GM21423 (cell line): ENCODE measurements around the gene FARP1.
A peak's percentile ranks its signal among the peaks of the same experiment; 100 is the strongest.

Source experiments
- ATAC-seq: cut with Tn5 transposase; IDR thresholded peaks from one replicate; pipeline ENCODE4 v1.9.1; 2021; ENCODE audit warnings: mild to moderate bottlenecking, moderate library complexity; ENCODE audit not compliant: unreplicated experiment

Gene FARP1

DNA sequence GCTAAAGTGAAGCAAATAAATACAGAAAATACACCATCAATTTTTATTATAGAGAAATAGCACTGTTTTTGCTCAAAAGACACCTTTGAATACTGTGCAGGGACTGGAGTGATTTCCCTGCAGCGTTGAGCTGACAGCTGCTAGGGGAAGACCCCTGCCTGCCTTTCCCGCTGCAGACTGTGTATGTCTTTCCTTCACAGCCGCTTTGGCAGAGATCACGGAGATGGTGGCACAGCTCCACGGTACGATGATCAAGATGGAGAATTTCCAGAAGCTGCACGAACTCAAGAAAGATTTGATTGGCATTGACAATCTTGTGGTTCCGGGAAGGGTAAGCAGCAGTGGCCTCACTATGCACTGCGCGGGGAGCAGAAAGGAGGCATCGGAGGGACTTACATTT is 292.5 kb downstream of the FARP1 start:
- no peak for ATAC-seq

- ATAC-seq, result no peak
These were observed 293.5 kb downstream of the FARP1 start for GRCh38 chr13:98436233-98436910.

DNA sequence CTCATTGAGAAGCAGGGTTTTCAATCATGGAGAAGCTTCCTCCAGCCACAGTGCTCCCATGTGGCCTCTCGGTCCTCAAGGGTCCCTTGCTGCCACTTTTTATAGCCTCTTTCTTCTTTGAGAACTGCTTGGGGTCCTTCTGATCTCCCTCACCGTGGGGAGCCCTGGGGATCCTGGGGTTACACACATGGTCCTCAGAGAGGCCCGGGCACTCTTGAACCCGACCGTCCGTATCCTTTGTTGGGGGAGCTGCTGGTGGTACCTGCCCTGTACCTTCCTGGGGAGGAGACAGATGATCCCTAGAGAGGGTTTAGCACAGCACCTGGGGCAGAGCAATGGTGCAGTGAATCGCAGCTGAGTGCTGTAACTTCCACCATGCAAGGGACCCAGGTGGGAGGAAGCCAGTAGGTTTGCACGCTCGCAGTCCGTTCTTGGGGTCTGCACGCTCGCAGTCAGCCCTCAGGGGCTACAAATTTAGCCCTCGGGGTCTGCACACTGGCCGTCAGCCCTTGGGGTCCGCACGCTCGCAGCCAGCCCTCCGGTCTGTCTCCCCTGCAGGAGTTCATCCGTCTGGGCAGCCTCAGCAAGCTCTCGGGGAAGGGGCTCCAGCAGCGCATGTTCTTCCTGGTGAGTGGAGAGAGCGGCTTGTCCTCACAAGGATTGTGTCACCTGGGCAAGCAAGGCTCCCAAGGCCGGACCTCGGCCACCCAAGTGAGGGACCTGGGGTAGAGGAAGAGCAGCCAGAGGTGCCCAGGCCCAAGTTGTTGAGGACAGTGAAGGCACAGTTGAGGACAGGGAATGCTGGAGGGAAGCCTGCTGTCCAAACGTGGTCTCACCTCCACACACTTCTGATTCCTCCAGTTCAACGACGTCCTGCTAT is 295.6 kb downstream of the FARP1 start:
- ATAC-seq, result no peak

GRCh38 chr13:98439126-98439828 is 296.4 kb downstream of the FARP1 start:
- ATAC-seq, result no peak

GRCh38 chr13:98439896-98440295 is 297.0 kb downstream of the FARP1 start:
- no peak for ATAC-seq

GRCh38 chr13:98440390-98441055 is 297.6 kb downstream of the FARP1 start:
- ATAC-seq, result no peak

DNA sequence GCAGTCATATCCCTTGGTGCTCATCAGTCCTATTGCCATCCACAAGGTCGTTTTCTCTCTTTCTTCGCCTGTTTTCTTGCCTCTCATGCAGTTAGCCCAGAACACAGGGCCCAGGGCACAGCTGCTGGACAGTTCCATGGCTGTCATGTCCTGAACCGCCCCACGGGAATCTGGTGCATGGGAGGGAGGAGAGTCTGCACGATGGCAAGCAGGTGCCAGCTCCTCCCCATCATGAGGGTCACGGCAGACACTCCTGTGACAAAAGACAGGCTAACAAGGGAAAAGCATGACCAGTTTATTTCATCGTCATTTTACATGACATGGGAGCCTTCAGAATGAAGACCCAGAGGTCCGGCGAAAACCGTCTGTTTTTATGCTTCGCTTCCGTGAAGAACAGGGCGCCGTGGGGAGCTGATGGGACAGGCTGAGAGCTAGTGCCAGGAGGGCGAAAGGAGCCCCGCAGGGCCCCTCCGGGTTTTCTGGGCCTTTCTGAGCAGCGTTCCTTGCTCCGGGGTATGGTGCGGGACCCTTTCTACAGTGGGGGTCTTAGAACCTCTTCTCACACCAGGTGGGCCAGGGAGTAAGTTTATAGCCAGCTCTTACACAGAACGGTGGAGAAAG is 298.3 kb downstream of the FARP1 start:
- no peak for ATAC-seq

DNA sequence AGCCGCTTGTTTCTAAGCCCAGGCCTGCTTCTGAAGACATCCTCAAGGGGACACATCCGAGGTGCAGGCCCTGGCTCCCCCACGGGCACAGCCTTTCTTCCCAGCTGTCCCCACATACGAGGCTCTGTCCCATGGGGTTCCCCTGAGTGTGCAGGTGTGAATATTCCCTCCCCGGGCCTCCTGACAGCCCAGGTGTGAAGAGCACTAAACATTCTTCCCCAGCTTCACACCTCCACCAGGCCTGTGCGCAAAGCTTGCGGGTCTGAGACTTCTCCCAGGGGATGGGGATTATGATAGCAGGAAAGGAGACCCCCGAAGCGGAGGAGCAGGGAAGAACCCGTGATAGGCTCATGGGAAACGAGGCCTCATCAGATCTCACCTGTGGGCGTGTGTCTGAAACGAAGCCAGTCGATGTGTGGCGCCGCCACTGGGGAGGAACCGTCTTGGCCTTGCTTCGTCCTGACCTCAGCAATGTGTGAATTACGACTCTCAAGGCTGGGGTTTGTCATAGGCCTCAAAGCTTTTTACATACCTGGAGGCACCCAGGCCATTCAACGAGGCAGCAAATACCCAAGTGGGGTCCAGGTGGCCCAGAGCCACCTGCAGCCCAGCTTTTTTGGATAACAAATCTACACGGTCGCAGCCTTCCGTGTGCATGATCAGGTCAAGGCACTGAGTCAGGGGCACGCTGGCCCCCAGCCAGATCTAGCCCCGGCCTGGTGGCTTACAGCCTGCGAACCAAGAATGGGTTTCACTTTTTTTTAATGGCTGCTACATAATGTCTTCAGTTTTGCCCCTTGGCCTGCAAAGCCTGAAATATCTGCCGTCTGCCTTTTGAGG is 299.7 kb downstream of the FARP1 start:
- no peak for ATAC-seq

DNA sequence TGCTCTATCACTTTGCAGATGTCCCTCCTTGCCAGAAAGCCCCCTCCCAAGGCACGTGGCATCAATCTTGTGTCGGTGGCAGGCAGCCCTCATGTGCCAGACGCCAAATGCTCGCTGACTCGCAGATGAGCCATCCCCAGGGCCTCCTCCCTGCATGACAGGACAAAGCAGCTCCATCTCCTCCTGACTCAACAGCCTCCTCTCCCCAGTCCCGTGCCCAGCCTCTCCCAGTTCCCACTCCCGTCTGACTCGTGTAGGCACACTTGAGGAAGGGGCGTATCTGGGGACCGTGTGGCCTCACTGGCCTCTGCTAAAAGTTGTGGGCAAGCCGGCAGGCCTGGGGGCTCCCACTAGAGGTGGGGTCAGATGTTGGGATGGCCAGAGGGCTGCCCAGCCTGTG is 300.4 kb downstream of the FARP1 start:
- ATAC-seq, result no peak

DNA sequence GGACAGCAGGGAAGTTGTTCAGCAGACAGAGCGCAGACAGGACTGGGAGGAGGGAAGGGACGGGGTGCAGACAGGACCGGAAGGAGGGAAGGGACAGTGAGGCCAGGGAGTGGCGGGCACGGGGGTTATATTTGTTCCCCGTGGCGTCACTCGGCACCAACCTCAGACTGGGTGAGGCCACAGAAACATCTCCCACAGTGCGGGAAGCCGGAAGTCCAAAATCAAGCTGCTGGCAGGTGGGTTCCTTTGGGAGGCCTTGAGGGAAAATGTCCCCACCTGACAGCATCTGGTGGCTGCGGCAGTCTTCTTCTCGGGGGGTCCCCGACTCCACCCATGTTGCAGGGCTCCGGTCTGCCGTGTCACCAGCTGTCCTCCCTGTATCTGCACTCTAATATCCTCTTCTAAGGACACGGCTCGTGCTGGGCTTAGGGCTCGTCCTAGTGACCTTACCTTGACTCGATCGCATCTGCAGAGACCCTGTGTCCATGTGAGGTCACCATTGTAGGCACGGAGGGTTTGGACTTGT is 301.0 kb downstream of the FARP1 start:
- no peak for ATAC-seq

DNA sequence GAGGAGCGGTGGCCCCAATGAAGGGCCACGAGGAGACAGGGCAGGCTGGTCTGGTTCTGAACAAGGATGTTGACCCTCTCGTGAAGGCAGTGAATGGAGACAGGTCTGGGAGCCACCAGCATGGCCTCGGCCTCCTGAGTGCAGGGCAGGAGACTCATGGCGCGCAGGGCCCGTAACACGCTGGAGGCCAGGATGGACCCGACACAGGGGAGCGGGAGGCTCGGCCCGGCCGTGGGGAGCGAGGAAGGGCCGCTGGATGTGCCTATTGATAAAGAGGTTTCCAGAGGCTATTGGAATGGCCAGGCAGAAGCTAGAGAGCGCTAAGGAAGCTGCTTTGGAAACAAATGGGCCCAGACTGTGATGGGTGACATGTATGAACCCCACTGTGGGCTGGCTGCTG is 301.5 kb downstream of the FARP1 start:
- ATAC-seq, result no peak

GRCh38 chr13:98445340-98446233 is 302.7 kb downstream of the FARP1 start:
- ATAC-seq, result peak; percentile 92

DNA sequence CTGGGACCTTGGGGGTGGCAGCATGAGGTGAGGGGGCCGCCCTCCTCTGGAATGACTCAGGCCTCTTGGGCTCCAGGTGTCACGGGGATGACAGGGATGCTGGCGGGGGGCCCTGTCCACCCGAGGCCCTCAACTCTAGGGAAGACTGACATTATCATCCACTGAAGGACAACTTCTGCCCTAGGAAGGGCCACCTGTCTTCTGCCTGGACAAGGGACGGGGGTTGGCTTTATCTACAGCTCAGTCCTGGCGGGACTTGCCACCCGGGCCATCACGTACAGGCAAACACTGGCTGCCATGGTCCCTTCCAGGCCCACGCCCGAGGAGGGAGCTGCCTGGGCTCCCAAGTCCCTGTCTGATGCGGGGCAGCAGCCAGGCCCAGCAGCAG is 303.3 kb downstream of the FARP1 start:
- no peak for ATAC-seq

DNA sequence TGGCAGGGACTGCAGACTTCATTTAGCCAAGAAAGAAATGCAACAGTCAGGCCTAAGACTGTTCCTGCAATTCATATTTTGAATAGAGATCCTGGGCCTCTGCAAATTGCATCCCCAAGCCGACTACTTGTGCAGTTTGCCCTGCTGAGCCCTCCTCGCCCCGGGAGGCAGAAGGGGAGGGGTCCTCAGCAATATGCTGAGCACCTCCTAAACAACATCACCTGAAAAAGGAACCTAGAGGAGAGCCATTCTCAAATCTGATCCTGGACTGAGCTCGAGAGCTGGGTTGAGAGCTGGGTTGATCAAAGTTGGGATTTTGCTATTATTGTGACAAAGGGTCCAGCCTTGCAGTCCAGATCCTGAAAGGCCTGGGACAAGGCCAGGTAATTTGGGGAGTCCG is 304.2 kb downstream of the FARP1 start:
- ATAC-seq, result no peak

GRCh38 chr13:98447881-98448641 is 305.2 kb downstream of the FARP1 start:
- ATAC-seq, result no peak

DNA sequence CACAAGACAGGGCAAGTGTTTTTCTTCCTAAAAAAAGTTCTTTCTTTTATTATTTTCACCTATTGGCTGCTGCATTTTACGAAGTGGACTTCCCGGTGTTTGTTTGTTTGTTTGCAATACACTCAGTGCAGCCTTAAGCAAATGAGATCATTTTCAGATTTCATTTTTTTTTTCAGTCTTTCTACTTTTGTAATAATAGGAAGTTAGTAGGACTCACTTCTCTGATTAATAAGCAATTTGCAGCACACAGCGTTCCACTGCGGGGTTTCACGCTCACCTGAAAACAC is 305.7 kb downstream of the FARP1 start:
- no peak for ATAC-seq

- no peak for ATAC-seq
These were observed 306.4 kb downstream of the FARP1 start for GRCh38 chr13:98449273-98449672.

GRCh38 chr13:98450026-98450425 is 307.1 kb downstream of the FARP1 start:
- no peak for ATAC-seq
